ENCODE data around the gene PCDHA7. TPM values are rescaled to one million over a fixed set of nuclear protein-coding genes. Genes with fewer than 3 reads are reported as not detected.
"Not testable (repeated sequence)": the region's sequence is repeated elsewhere in the genome, so short reads cannot be mapped to it uniquely, and the experiment has no call there.

The PCDHA7 gene
- total RNA-seq, 1 donor from 2014 or later = 0.49 TPM

DNA sequence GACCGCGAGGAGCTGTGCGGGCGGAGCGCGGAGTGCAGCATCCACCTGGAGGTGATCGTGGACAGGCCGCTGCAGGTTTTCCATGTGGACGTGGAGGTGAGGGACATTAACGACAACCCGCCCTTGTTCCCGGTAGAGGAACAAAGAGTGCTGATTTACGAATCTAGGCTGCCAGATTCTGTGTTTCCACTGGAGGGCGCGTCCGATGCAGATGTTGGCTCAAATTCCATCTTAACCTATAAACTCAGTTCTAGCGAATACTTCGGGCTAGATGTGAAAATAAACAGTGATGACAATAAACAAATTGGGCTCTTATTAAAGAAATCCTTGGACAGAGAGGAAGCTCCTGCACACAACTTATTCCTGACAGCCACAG is 5.7 kb upstream of the PCDHA7 start:
- Histone ChIP-seq H3K27me3 (no peaks in the 10 kb centered on the region), H3K4me1 (no peaks in the 10 kb centered on the region), H3K9me3 (no peaks in the 10 kb centered on the region), H3K36me3 (no peaks in the 10 kb centered on the region), H3K27ac (no peak overlapping the region), H3K4me3 (peak overlapping the region in 1 of 2 donors; percentile 24)
- no peak for TF ChIP-seq POLR2AphosphoS5 (IDR thresholded peaks at IDR 0.05; ENCODE audit: insufficient read depth in 1 of 2, low read depth in 1 of 2)
- TF ChIP-seq, protein P1, sequence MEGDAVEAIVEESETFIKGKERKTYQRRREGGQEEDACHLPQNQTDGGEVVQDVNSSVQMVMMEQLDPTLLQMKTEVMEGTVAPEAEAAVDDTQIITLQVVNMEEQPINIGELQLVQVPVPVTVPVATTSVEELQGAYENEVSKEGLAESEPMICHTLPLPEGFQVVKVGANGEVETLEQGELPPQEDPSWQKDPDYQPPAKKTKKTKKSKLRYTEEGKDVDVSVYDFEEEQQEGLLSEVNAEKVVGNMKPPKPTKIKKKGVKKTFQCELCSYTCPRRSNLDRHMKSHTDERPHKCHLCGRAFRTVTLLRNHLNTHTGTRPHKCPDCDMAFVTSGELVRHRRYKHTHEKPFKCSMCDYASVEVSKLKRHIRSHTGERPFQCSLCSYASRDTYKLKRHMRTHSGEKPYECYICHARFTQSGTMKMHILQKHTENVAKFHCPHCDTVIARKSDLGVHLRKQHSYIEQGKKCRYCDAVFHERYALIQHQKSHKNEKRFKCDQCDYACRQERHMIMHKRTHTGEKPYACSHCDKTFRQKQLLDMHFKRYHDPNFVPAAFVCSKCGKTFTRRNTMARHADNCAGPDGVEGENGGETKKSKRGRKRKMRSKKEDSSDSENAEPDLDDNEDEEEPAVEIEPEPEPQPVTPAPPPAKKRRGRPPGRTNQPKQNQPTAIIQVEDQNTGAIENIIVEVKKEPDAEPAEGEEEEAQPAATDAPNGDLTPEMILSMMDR (IDR thresholded peaks at IDR 0.05) = no peak
- no peak for TF ChIP-seq POLR2A (IDR thresholded peaks at IDR 0.05)
- DNase-seq (ENCODE audit: extremely low spot score in 2 of 2) = no peak
- intact Hi-C loops (cut with DNase I) = no loop called here

DNA sequence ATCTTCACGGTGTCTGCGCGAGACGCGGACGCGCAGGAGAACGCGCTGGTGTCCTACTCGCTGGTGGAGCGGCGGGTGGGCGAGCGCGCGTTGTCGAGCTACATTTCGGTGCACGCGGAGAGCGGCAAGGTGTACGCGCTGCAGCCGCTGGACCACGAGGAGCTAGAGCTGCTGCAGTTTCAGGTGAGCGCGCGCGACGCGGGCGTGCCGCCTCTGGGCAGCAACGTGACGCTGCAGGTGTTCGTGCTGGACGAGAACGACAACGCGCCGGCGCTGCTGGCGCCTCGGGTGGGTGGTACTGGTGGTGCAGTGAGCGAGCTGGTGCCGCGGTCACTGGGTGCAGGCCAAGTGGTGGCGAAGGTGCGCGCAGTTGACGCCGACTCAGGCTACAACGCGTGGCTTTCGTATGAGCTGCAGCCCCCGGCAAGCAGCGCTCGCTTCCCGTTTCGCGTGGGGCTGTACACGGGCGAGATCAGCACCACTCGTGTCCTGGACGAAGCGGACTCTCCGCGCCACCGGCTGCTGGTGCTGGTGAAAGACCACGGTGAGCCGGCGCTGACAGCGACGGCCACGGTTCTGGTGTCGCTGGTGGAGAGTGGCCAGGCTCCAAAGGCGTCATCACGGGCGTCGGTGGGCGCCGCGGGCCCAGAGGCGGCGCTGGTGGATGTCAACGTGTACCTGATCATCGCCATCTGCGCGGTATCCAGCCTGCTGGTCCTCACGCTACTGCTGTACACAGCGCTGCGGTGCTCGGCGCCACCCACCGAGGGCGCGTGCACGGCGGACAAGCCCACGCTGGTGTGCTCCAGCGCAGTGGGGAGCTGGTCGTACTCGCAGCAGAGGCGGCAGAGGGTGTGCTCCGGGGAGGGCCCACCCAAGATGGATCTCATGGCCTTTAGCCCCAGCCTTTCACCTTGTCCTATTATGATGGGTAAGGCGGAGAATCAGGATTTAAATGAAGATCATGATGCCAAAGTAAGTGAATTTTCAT is 4.3 kb upstream of the PCDHA7 start:
- intact Hi-C loops (cut with DNase I); H3K4me3 ChIP-seq; H3K36me3 ChIP-seq; DNase-seq (ENCODE audit: extremely low spot score in 2 of 2); H3K27me3 ChIP-seq; H3K9me3 ChIP-seq; H3K27ac ChIP-seq; H3K4me1 ChIP-seq: not testable (repeated sequence)

DNA sequence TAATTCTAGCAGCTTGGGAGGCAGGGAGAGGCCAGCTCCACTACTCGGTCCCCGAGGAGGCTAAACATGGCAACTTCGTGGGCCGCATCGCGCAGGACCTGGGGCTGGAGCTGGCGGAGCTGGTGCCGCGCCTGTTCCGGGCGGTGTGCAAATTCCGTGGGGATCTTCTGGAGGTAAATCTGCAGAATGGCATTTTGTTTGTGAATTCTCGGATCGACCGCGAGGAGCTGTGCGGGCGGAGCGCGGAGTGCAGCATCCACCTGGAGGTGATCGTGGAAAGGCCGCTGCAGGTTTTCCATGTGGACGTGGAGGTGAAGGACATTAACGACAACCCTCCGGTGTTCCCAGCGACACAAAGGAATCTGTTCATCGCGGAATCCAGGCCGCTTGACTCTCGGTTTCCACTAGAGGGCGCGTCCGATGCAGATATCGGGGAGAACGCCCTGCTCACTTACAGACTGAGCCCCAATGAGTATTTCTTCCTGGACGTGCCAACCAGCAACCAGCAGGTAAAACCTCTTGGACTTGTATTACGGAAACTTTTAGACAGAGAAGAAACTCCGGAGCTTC is 455 bp downstream of the PCDHA7 start:
- H3K4me3 ChIP-seq = peak overlapping the region; percentile 13 to 16
- H3K27ac ChIP-seq; DNase-seq (ENCODE audit: extremely low spot score in 2 of 2); H3K9me3 ChIP-seq; intact Hi-C loops (cut with DNase I); H3K36me3 ChIP-seq; H3K4me1 ChIP-seq; H3K27me3 ChIP-seq: not testable (repeated sequence)

DNA sequence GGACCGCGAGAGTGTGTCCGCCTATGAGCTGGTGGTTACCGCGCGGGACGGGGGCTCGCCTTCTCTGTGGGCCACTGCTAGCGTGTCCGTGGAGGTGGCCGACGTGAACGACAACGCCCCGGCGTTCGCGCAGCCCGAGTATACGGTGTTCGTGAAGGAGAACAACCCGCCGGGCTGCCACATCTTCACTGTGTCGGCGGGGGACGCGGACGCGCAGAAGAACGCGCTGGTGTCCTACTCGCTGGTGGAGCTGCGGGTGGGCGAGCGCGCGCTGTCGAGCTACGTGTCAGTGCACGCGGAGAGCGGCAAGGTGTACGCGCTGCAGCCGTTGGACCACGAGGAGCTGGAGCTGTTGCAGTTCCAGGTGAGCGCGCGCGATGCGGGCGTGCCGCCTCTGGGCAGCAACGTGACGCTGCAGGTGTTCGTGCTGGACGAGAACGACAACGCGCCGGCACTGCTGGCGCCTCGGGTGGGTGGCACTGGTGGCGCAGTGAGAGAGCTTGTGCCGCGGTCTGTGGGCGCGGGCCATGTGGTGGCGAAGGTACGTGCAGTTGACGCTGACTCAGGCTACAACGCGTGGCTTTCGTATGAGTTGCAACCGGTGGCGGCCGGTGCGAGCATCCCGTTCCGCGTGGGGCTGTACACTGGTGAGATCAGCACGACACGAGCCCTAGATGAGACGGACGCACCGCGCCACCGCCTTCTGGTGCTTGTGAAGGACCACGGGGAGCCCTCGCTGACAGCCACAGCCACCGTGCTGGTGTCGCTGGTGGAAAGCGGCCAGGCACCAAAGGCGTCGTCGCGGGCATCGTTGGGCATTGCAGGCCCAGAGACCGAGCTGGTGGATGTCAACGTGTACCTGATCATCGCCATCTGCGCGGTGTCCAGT is 1.8 kb downstream of the PCDHA7 start:
- no peaks in the 10 kb centered on the region for H3K27me3 ChIP-seq

DNA sequence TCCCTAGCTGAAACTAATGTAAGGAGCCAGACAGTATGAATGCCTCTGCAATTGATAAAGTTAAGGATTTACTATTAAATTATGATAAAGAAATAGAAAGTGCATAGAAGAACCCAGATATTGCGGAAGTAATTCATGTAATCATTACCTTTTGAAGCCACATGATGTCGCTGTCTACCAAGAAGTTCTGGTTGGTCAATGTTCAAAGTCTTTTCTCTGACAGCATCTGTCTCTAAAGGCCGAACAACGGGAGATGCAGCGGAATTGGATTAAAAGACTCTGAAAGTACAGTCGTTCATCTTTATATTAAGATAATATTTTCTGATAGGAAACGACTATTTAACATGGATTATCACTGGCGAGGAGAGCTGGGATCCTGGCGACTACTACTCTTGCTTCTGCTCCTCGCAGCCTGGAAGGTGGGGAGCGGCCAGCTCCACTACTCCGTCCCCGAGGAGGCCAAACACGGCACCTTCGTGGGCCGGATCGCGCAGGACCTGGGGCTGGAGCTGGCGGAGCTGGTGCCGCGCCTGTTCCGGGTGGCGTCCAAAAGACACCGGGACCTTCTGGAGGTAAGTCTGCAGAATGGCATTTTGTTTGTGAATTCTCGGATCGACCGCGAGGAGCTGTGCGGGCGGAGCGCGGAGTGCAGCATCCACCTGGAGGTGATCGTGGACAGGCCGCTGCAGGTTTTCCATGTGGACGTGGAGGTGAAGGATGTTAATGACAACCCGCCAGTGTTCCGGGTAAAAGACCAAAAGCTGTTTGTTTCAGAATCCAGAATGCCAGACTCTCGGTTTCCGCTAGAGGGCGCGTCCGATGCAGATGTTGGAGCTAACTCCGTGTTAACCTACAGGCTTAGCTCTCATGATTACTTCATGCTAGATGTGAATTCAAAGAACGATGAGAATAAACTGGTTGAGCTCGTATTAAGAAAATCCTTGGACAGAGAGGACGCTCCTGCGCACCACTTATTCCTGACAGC is 7.2 kb downstream of the PCDHA7 start, which contains the start of gene PCDHA8:
TSS of gene PCDHA8 (plus strand) at position 210 of the 985 bp plus-strand sequence. CDS start at position 345, 135 bp downstream.
- no peaks in the 10 kb centered on the region for H3K36me3 ChIP-seq
- H3K4me1 ChIP-seq = no peaks in the 10 kb centered on the region
- TF ChIP-seq POLR2AphosphoS5 (IDR thresholded peaks at IDR 0.05; ENCODE audit: insufficient read depth in 1 of 2, low read depth in 1 of 2) = no peak
- TF ChIP-seq, protein P1 (IDR thresholded peaks at IDR 0.05) = no peak
- TF ChIP-seq POLR2A (IDR thresholded peaks at IDR 0.05) = no peak
- intact Hi-C loops (cut with DNase I) = no loop called here
- H3K9me3 ChIP-seq = peaks cover 13% of the 10 kb centered on the region
- no peak within 1 kb of the TSS for H3K4me3 ChIP-seq
- no peak within 1 kb of the TSS for H3K27ac ChIP-seq
- no peaks in the 10 kb centered on the region for H3K27me3 ChIP-seq
- DNase-seq (ENCODE audit: extremely low spot score in 2 of 2) = no peak

More for the DNA sequence above, 1.8 kb downstream of the PCDHA7 start:
- Histone ChIP-seq H3K36me3 (no peaks in the 10 kb centered on the region), H3K9me3 (no peaks in the 10 kb centered on the region), H3K4me1 (no peaks in the 10 kb centered on the region), H3K4me3 (no peak overlapping the region), H3K27ac (no peak overlapping the region)
- TF ChIP-seq POLR2A (IDR thresholded peaks at IDR 0.05) (no peak), POLR2AphosphoS5 (IDR thresholded peaks at IDR 0.05; ENCODE audit: insufficient read depth in 1 of 2, low read depth in 1 of 2) (no peak)
- TF ChIP-seq, protein P1 (IDR thresholded peaks at IDR 0.05) = no peak
- peak in 1 of 2 donors; percentile 74 for DNase-seq (ENCODE audit: extremely low spot score in 2 of 2)
- intact Hi-C loops (cut with DNase I) = no loop called here
